Nephron progenitor cell (in vitro differentiated cells): Measurements from ENCODE around the gene PASK.

Source experiments
- DNase-seq: peaks from one replicate; pipeline ENCODE4 v3.0.0; 2021
- H3K27ac Mint-ChIP-seq: 2 replicates; pipeline ENCODE4 v1.8.0; 2021; ENCODE audit warnings: mild to moderate bottlenecking, moderate library complexity, mixed read lengths
- H3K27me3 Mint-ChIP-seq: 2 replicates; pipeline ENCODE4 v1.8.0; 2021; ENCODE audit warnings: mild to moderate bottlenecking, low read depth, mixed read lengths; ENCODE audit not compliant: poor library complexity
- H3K36me3 Mint-ChIP-seq: 2 replicates; pipeline ENCODE4 v1.8.0; 2021; ENCODE audit warnings: low read depth, mixed read lengths
- H3K4me1 Mint-ChIP-seq: 2 replicates; pipeline ENCODE4 v1.8.0; 2021; ENCODE audit warnings: mixed read lengths
- H3K4me3 Mint-ChIP-seq: 2 replicates; pipeline ENCODE4 v1.8.0; 2021; ENCODE audit warnings: mild to moderate bottlenecking, moderate library complexity, mixed read lengths
- H3K9me3 Mint-ChIP-seq: 2 replicates; pipeline ENCODE4 v1.8.0; 2021; ENCODE audit warnings: mild to moderate bottlenecking, moderate library complexity, mixed read lengths
- CTCF ChIP-seq: fragments of 200-600 bp; sonication (generic); IDR thresholded peaks from 2 replicates; pipeline ENCODE4 v1.5.0; 2021; ENCODE audit warnings: antibody characterized with exemption

Gene PASK

DNA sequence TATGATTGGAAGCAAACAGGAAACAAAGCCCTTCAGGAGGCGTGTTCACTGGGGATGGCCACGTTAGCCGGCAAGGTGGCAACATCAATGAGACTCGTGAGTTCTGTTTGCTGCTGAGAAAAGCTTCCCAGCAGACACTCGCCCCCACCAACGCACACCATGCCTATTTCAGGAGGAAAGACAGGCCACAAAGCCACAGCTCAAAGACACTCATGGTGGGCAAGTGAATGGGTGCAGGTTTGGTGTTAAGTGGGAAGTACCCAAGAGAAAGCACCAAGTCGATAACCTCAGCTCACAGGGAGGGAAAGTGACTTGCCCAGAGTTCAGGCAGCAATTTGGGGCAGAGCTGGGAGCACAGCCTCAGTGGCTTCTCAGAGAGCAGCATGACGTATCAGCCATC lies 36.7 kb downstream of the PASK start:
- Mint-ChIP-seq H3K27ac (peak overlapping the region; percentile 27), H3K36me3 (peaks cover 16% of the 10 kb centered on the region), H3K4me1 (no peaks in the 10 kb centered on the region), H3K27me3 (peaks cover 3% of the 10 kb centered on the region), H3K4me3 (no peak overlapping the region), H3K9me3 (no peaks in the 10 kb centered on the region)
- DNase-seq = no peak
- TF ChIP-seq CTCF = no peak

- no peak for DNase-seq
- H3K27ac Mint-ChIP-seq = no peak overlapping the region
Observed at GRCh38 chr2:241112046-241112445, 37.2 kb downstream of the PASK start.

GRCh38 chr2:241111440-241111805 lies 37.8 kb downstream of the PASK start:
- no peak overlapping the region for H3K4me3 Mint-ChIP-seq
- no peak for DNase-seq
- TF ChIP-seq CTCF = no peak
- peaks cover 13% of the 10 kb centered on the region for H3K36me3 Mint-ChIP-seq
- no peaks in the 10 kb centered on the region for H3K4me1 Mint-ChIP-seq
- H3K27ac Mint-ChIP-seq = peak overlapping the region; percentile 54
- H3K27me3 Mint-ChIP-seq = peaks cover 3% of the 10 kb centered on the region
- H3K9me3 Mint-ChIP-seq = no peaks in the 10 kb centered on the region

More at GRCh38 chr2:241112046-241112445, 37.2 kb downstream of the PASK start:
- no peaks in the 10 kb centered on the region for H3K9me3 Mint-ChIP-seq
- H3K27me3 Mint-ChIP-seq = peaks cover 3% of the 10 kb centered on the region
- no peaks in the 10 kb centered on the region for H3K4me1 Mint-ChIP-seq
- H3K36me3 Mint-ChIP-seq = peaks cover 16% of the 10 kb centered on the region
- no peak overlapping the region for H3K4me3 Mint-ChIP-seq
- no peak for TF ChIP-seq CTCF

DNA sequence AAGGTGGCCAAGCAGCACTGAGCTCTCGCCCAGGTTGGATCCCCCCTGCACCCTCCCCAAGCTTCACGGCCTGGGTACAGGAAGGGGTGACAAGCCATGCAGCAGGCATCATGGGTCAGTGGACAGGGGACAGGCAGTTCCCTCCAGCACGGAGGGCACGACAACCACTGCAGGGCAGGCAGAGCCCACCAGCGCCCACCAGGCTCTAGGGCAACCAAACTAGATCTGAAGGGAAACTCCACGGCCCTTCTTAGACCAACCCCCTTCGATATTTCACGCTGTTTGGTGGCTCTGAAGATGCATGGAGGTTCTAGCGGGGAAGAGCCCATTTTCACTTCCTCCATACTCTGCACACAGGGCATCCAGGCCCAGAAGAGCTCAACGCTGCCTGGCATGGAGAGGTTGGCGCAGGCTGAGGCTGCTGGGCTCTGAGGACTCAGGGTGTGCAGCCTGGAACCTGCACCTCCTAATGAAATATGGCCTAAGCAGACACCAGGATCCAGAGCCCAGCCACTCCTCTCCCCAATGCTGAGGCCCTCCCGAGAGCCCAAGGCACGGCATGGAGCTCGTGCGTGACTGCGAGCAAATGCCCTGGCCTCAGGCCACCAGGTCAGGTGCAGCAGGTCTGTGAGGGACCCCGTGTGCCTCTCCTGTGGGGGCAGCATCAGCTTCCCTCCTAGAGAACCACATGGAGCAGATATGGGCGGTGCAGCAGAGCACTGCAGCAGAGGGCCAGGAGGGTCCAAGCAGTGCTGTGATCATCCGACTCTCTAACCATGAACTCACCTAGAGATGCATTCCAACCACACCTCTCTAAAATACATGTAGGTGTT lies 38.4 kb downstream of the PASK start:
- Mint-ChIP-seq H3K27me3 (peaks cover 3% of the 10 kb centered on the region), H3K36me3 (peaks cover 13% of the 10 kb centered on the region), H3K4me3 (no peak overlapping the region), H3K4me1 (no peaks in the 10 kb centered on the region), H3K27ac (peak overlapping the region; percentile 54), H3K9me3 (no peaks in the 10 kb centered on the region)
- no peak for DNase-seq
- no peak for TF ChIP-seq CTCF

GRCh38 chr2:241110089-241110606 lies 39.1 kb downstream of the PASK start:
- Mint-ChIP-seq H3K9me3 (no peaks in the 10 kb centered on the region), H3K4me1 (no peaks in the 10 kb centered on the region), H3K36me3 (peaks cover 13% of the 10 kb centered on the region), H3K27me3 (peaks cover 3% of the 10 kb centered on the region), H3K27ac (no peak overlapping the region), H3K4me3 (no peak overlapping the region)
- DNase-seq = no peak
- TF ChIP-seq CTCF = no peak
